ENCODE data around the gene ATP6V0A1.
A peak's percentile ranks its signal among the peaks of the same experiment; 100 is the strongest.
"Not testable (repeated sequence)": the region's sequence is repeated elsewhere in the genome, so short reads cannot be mapped to it uniquely, and the experiment has no call there.

Gene ATP6V0A1

GRCh38 chr17:42458497-42459255 is at the start of gene ATP6V0A1:
TSS of gene ATP6V0A1 (plus strand) at chr17:42458878. CDS start at chr17:42460895, 2,017 bp downstream.
- peak; percentile 28 to 69 for DNase-seq

DNA sequence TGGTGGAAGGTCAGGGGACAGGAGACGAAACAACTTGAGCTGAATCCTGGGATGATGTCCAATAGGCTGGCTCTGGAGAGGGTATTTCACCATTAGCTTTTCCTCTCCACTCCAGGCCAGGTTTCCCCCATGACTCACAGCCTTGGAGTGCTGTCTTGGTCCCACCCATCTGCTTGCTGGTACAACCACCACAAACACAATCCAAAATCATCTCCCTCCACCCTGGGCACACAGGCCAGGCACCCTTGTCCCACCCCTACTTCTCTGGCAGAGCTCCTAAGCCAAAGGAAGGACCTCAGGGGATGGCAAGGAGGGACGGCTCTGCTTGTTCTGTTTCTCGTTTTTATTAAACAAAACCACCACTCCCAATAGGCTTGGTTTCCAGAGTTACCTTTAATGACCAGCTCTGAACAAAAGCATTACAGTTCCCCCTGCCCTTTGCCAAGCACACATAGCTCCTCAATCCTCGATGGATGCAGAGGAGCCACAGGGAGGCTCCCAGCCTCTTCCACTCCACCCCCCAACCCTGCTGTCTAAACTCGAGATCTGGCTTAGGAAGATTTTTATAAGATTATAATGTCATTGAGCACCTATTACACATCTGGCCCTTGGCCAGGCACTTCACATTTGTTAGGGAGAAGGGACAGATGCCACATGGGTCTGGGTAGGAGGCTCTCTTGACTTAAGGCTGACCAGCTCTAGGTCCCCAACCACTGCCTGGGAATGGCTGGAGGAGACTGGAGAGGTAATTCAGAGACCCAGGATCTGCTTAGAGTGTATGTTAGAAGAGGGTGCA is 49.0 kb upstream of the ATP6V0A1 start:
- DNase-seq = no peak

GRCh38 chr17:42410319-42410685 is 48.4 kb upstream of the ATP6V0A1 start:
- no peak for DNase-seq

- DNase-seq = no peak
Observed at GRCh38 chr17:42411361-42411760, 47.3 kb upstream of the ATP6V0A1 start.

GRCh38 chr17:42411905-42412679 is 46.6 kb upstream of the ATP6V0A1 start:
- no peak for DNase-seq

DNA sequence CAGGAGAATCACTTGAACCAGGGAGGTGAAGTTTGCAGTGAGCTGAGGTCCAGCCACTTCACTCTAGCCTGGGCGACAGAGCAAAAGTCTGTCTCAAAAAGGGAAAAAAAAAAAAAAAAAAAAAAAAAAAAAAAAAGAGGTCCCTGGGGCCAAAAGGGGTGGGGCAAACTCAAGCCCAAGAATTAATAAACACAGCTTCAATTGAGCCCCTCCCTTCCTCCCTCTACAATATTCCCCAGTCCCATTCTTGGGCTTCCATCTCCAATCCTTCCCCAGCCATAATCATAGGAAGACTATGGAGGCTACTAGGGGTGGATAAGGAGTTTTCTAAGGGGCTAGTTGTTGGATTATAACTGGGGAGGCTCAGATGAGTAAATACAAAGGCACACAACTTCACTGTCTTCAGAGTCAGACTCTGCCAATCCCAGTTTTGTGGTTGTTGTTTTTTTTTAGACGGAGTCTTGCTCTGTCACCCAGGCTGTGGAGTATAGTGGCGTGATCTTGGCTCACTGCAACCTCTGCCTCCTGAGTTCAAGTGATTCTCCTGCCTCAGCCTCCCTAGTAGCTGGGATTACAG is 45.1 kb upstream of the ATP6V0A1 start:
- DNase-seq = no peak

- DNase-seq = peak in 1 of 2 donors; percentile 37
Observed at GRCh38 chr17:42414704-42415409, 43.8 kb upstream of the ATP6V0A1 start.

GRCh38 chr17:42417981-42418380 is 40.7 kb upstream of the ATP6V0A1 start:
- DNase-seq = not testable (repeated sequence)

GRCh38 chr17:42421136-42421506 is 37.6 kb upstream of the ATP6V0A1 start:
- DNase-seq = no peak

DNA sequence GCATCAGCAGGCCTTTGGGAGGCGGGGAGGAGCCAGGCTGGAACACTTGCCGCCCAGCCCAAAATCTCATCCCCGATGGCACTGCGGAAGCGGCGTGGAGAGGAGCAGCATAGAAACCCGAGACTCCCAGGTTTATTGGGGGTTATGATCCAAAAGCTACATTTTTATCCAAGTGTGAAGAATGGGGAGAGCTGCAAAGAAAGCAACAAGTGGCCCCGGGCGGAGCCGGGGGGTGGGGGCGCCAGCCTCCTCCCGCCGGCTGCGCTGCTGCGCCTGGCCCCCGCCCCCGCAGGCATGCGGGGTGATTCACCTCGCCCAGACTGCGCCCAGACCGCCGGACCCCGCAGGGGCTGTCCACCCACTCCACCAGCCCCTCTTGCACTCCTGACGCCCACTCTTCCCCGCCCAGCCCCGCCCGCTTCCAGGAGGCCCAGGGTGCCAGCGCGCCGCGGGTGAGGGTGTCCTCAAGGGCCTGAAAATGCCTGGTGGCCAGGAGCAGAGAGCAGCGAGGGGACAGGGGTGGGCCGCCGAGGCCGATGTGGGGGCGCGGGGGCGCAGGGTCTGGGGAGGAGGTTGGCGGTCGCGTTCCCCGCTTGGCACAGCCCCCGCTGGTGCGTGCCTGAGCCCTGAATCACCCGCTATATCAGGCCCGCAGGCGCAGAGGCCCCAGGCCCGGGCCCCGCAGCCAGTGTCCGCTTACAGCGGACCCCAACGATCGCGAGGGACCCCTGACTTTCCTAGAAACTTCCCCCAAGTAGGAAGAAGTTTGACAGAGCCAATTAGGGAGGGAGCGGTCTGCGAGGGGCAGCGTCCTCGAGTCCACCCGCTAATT is 37.0 kb upstream of the ATP6V0A1 start:
- no peak for DNase-seq

DNA sequence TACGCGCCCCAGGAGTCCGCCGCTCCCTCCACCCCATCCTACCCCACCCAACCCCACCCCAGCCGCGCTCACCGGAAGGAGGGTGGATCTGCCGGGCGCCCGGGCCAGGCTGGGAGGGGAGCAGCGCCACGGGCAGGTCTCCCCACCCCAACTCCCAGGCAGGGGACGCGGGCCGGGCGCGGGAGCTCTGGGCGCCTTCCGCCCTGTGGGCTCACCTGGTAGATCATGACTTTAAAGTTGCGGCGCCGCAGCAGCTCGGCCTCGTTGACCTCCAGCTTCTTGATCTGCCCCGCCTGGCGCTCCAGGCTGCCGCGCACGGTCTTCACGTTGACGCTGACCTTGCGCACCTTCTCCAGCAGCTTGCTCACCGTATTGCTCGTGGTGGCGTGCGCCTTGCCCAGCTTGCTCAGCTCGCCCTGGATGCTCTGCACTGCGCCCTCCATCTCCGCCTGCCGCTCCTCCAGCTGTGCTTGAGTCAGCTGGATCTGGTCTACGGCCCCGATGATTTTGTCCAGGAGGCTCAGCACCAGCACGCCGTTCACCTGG is 36.2 kb upstream of the ATP6V0A1 start:
- no peak for DNase-seq

DNA sequence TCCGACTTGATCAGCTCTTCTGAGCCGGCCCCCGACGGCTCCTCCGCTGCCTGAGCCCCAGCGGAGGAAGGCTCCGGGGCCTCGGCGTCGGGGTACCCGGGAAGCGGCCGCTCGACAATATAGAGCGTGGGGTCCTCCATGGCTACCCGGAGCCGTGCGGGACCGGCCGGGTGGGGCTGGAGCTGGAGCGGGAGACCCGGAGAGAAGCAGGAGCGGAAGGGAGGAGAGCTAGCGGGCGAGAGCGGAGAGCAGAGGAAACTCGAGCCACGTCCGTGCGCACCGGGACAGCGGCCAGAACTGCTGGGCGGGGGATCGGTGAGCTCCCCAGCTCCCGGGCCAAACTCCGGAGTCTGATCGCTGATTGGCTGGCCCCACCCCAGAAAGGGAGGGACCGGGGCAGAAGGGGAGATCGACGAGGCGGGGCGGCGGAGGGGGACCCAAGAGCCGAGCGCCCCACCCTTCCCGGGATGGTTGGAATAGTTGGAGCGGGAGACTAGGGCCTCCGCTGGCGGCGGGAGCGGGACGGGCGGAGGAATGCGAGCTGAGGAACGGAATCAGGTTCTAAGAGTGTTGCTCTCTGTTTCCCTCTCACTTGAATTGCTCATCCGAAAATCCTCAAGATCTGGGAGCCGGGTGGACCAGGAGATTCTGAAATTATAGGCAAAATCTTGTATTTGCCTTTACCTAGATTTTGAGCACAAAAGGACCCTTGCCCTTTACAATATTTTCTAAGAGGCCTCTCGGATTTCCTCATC is 35.5 kb upstream of the ATP6V0A1 start, which contains the start of gene CAVIN1:
Gene CAVIN1 (minus strand): TSS at position 299 of the 755 bp plus-strand sequence. CDS start 159 bp downstream, at position 140.
- DNase-seq = no peak

DNA sequence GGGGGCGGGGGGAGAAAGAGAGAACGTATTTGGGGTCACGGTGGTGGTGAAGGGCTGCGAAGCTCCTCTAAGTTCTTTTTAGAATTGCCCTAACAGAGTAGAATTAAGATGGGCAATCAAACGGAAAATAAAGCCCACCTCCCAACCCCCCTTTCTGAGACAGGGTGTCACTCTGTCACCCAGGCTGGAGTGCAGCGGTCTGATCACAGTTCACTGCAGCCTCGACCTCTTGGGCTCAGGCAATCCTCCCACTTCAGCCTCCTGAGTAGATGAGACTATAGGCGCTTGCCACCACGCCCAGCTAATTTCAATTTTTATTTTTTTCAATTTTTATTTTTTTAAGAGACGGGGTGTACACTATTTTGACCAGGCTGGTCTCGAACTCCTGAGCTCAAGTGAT is 34.9 kb upstream of the ATP6V0A1 start:
- no peak for DNase-seq

- no peak for DNase-seq
Observed at GRCh38 chr17:42424991-42425610, 33.6 kb upstream of the ATP6V0A1 start.

GRCh38 chr17:42428141-42428944 is 30.3 kb upstream of the ATP6V0A1 start:
- peak in 1 of 2 donors; percentile 32 for DNase-seq

- DNase-seq = no peak
Observed at GRCh38 chr17:42429726-42430447, 28.8 kb upstream of the ATP6V0A1 start.

DNA sequence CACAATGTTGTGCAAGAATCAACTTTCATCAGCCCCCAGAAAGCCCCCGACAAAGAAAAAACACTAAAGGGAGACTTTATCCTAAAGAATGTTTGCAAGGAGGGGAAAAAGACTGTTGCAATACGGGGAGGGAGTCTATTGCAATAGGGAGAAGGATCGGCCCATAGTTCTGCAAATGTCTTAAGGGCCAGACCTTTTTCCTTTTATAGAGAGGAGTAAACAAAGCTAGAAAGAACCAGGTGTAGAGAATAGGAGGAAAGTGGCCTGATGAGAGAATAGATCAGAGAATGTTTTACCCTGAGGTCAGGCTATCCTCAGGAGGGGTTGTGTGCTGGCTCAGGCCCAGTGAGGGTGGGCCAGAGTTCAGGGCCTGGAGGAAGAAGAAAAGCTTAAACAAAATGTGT is 26.9 kb upstream of the ATP6V0A1 start:
- DNase-seq = no peak

- no peak for DNase-seq
Observed at GRCh38 chr17:42436391-42436790, 22.3 kb upstream of the ATP6V0A1 start.
